GM12872 (cell line): ENCODE results near the gene IGSF9.

ENCODE experiments used
- CTCF ChIP-seq: IDR thresholded peaks from 3 replicates; pipeline ENCODE4 v1.5.1; 2011; ENCODE audit warnings: low read depth, mild to moderate bottlenecking, low read length, moderate library complexity; ENCODE audit not compliant: insufficient read depth

IGSF9 gene

GRCh38 chr1:159989581-159989980 lies 44.2 kb upstream of the IGSF9 start:
- no peak for TF ChIP-seq CTCF

- no peak for TF ChIP-seq CTCF
Observed at GRCh38 chr1:159988006-159988405, 42.6 kb upstream of the IGSF9 start.

GRCh38 chr1:159987186-159987585 lies 41.8 kb upstream of the IGSF9 start:
- TF ChIP-seq CTCF: no peak

- TF ChIP-seq CTCF: no peak
Observed at GRCh38 chr1:159986531-159986930, 41.1 kb upstream of the IGSF9 start.

GRCh38 chr1:159986093-159986492 lies 40.7 kb upstream of the IGSF9 start:
- TF ChIP-seq CTCF: no peak

GRCh38 chr1:159985473-159985872 lies 40.1 kb upstream of the IGSF9 start:
- no peak for TF ChIP-seq CTCF

- no peak for TF ChIP-seq CTCF
Observed at GRCh38 chr1:159983681-159984080, 38.3 kb upstream of the IGSF9 start.

GRCh38 chr1:159982280-159982679 lies 36.9 kb upstream of the IGSF9 start:
- no peak for TF ChIP-seq CTCF
